H1 (cell line): ENCODE data around the gene HOGA1. TPM values are rescaled to one million over a fixed set of nuclear protein-coding genes. Genes with fewer than 3 reads are reported as not detected.

ENCODE experiments used
- CTCF ChIA-PET: fragments of 300-600 bp; sonication (Branson Sonifier 250); formaldehyde crosslinking; loops from one replicate; lab custom pipeline; 2021; ENCODE audit not compliant: partially characterized antibody; lab: Charles Lee
- POLR2A ChIA-PET: fragments of 300-600 bp; sonication (Branson Sonifier 250); formaldehyde crosslinking; loops from one replicate; lab custom pipeline; 2021; ENCODE audit warnings: inconsistent platforms; ENCODE audit not compliant: partially characterized antibody; lab: Charles Lee
- DNase-seq, 2 experiments: peaks; one replicate each; pipeline versions ENCODE4 v3.0.0 to v3.0.0-alpha.2; 2010 to 2022; ENCODE audit warnings: low spot score in 2 of 2, low read depth in 1 of 2, mixed read lengths in 1 of 2
- FAIRE-seq: peaks from 2 replicates; lab custom pipeline; 2011; peaks lifted over from hg19 to GRCh38; lab: Jason Lieb, UNC
- H2AFZ ChIP-seq: 2 replicates; pipeline ENCODE4 v1.8.1; 2012; ENCODE audit warnings: low read length, inconsistent platforms
- H2AK5ac ChIP-seq: 2 replicates; pipeline ENCODE4 v1.6.1; 2013; ENCODE audit warnings: low read depth, low read length
- H2BK120ac ChIP-seq: replicated peaks from 2 replicates; pipeline ENCODE3; 2013; ENCODE audit warnings: low read depth, low read length, inconsistent platforms
- H2BK12ac ChIP-seq: 2 replicates; pipeline ENCODE4 v1.6.1; 2013; ENCODE audit warnings: low read depth, low read length
- H2BK15ac ChIP-seq: 2 replicates; pipeline ENCODE4 v1.6.1; 2013; ENCODE audit warnings: low read length
- H2BK20ac ChIP-seq: 2 replicates; pipeline ENCODE4 v1.6.1; 2013; ENCODE audit warnings: low read length
- H2BK5ac ChIP-seq: 2 replicates; pipeline ENCODE4 v1.6.1; 2013; ENCODE audit warnings: low read depth, low read length
- H3K14ac ChIP-seq: 2 replicates; pipeline ENCODE4 v1.6.1; 2013; ENCODE audit warnings: inconsistent platforms; ENCODE audit not compliant: insufficient read length
- H3K18ac ChIP-seq: 2 replicates; pipeline ENCODE4 v1.6.1; 2013; ENCODE audit warnings: low read length; ENCODE audit errors: extremely low read depth
- H3K23ac ChIP-seq: 2 replicates; pipeline ENCODE4 v1.6.1; 2013; ENCODE audit warnings: inconsistent platforms; ENCODE audit not compliant: insufficient read length
- H3K23me2 ChIP-seq: 2 replicates; pipeline ENCODE4 v1.6.1; 2013; ENCODE audit warnings: low read depth, low read length
- H3K27ac ChIP-seq: 2 replicates; pipeline ENCODE4 v1.6.1; 2011; ENCODE audit warnings: low read depth, low read length, inconsistent platforms
- H3K27me3 ChIP-seq, 4 experiments: replicated peaks in 1 of 4; 1 replicate in 1 of 4; 2 replicates in 3 of 4; pipeline versions ENCODE4 v1.6.1 to v1.8.1; 2011 to 2013; ENCODE audit warnings: low read length in 3 of 4, mild to moderate bottlenecking in 3 of 4, inconsistent platforms in 2 of 4, mixed read lengths in 2 of 4, moderate library complexity in 1 of 4; ENCODE audit not compliant: control insufficient read depth in 3 of 4, insufficient read depth in 3 of 4; ENCODE audit errors: extremely low read depth in 1 of 4
- H3K36me3 ChIP-seq, 4 experiments: 2 replicates each; pipeline versions ENCODE4 v1.6.1 to v1.8.1; 2011 to 2013; ENCODE audit warnings: mild to moderate bottlenecking in 4 of 4, low read length in 3 of 4, moderate library complexity in 2 of 4, control low read depth in 1 of 4, inconsistent platforms in 1 of 4; ENCODE audit not compliant: insufficient read depth in 4 of 4, control insufficient read depth in 2 of 4
- H3K4ac ChIP-seq: replicated peaks from 2 replicates; pipeline ENCODE3; 2013; ENCODE audit warnings: low read length, low read depth, mixed read lengths, inconsistent platforms; ENCODE audit not compliant: insufficient read length
- H3K4me1 ChIP-seq, 4 experiments: replicated peaks in 1 of 4; 1 replicate in 1 of 4; 2 replicates in 3 of 4; pipeline versions ENCODE4 v1.6.1 to v1.8.1; 2011 to 2013; ENCODE audit warnings: low read length in 3 of 4, inconsistent platforms in 2 of 4, mixed read lengths in 1 of 4; ENCODE audit not compliant: insufficient read depth in 4 of 4, control insufficient read depth in 3 of 4
- H3K4me2 ChIP-seq, 2 experiments: 2 replicates each; pipeline versions ENCODE4 v1.6.1 to v1.8.1; 2011 to 2013; ENCODE audit warnings: low read depth in 2 of 2, low read length in 2 of 2, control low read depth in 1 of 2, inconsistent platforms in 1 of 2, mild to moderate bottlenecking in 1 of 2; ENCODE audit not compliant: insufficient read depth in 1 of 2
- H3K4me3 ChIP-seq, 4 experiments: fragments of 200-600, 300-600 bp in 1 of 4; sonication (generic), shearing (Covaris generic), sonication (Bioruptor Twin) in 1 of 4; 2 replicates each; pipeline versions ENCODE4 v1.5.1 to v1.8.1; 2011 to 2016; ENCODE audit warnings: low read length in 4 of 4, low read depth in 3 of 4, control low read depth in 2 of 4, inconsistent platforms in 2 of 4, mild to moderate bottlenecking in 2 of 4, mixed read lengths in 1 of 4, moderate library complexity in 1 of 4; ENCODE audit not compliant: insufficient read depth in 2 of 4; ENCODE audit errors: extremely low read depth in 1 of 4
- H3K56ac ChIP-seq: replicated peaks from 2 replicates; pipeline ENCODE3; 2013; ENCODE audit warnings: low read depth, mild to moderate bottlenecking, mixed read lengths, low read length, inconsistent platforms; ENCODE audit not compliant: insufficient read length
- H3K79me1 ChIP-seq: 2 replicates; pipeline ENCODE4 v1.6.1; 2013; ENCODE audit warnings: low read depth, low read length, control low read depth
- H3K79me2 ChIP-seq, 2 experiments: 2 replicates each; pipeline versions ENCODE4 v1.6.1 to v1.8.1; 2012 to 2013; ENCODE audit warnings: low read length in 2 of 2, mild to moderate bottlenecking in 2 of 2, inconsistent platforms in 1 of 2; ENCODE audit not compliant: insufficient read depth in 2 of 2, control insufficient read depth in 1 of 2
- H3K9ac ChIP-seq, 4 experiments: replicated peaks in 1 of 4; 1 replicate in 1 of 4; 2 replicates in 3 of 4; pipeline versions ENCODE4 v1.6.1 to v1.8.1; 2011 to 2013; ENCODE audit warnings: low read depth in 3 of 4, low read length in 3 of 4, control low read depth in 2 of 4, mild to moderate bottlenecking in 2 of 4, moderate library complexity in 2 of 4, inconsistent platforms in 1 of 4; ENCODE audit errors: extremely low read depth in 1 of 4
- H3K9me3 ChIP-seq, 2 experiments: 2 replicates each; pipeline versions ENCODE4 v1.6.1 to v1.8.1; 2012 to 2013; ENCODE audit warnings: mild to moderate bottlenecking in 2 of 2, moderate library complexity in 2 of 2, control low read depth in 1 of 2, inconsistent platforms in 1 of 2, low read depth in 1 of 2, low read length in 1 of 2, mixed read lengths in 1 of 2; ENCODE audit not compliant: insufficient read depth in 2 of 2
- H4K20me1 ChIP-seq, 2 experiments: replicated peaks in 1 of 2; 2 replicates each; pipeline versions ENCODE3 to v1.8.1; 2011 to 2013; ENCODE audit warnings: inconsistent platforms in 2 of 2, low read length in 2 of 2, mild to moderate bottlenecking in 1 of 2; ENCODE audit not compliant: insufficient read depth in 2 of 2, control insufficient read depth in 1 of 2
- H4K5ac ChIP-seq: 2 replicates; pipeline ENCODE4 v1.6.1; 2013; ENCODE audit warnings: low read length, low read depth, mixed read lengths, inconsistent platforms; ENCODE audit not compliant: insufficient read length
- H4K8ac ChIP-seq: 2 replicates; pipeline ENCODE4 v1.8.0; 2013; ENCODE audit warnings: mild to moderate bottlenecking, moderate library complexity, low read length, inconsistent platforms; ENCODE audit not compliant: insufficient read depth; ENCODE audit errors: extremely low read depth
- H4K91ac ChIP-seq: replicated peaks from 2 replicates; pipeline ENCODE3; 2013; ENCODE audit warnings: low read length, mixed read lengths, inconsistent platforms; ENCODE audit not compliant: insufficient read length
- CHD1 ChIP-seq: IDR thresholded peaks from 2 replicates; pipeline ENCODE4 v1.6.1; 2012; ENCODE audit warnings: low read depth, low read length, improper control_type of control experiment
- EP300 ChIP-seq, 2 experiments: IDR thresholded peaks; 1 replicate in 1 of 2; 2 replicates in 1 of 2; pipeline ENCODE4 v1.6.1; 2011 to 2012; ENCODE audit warnings: low read depth in 2 of 2, low read length in 2 of 2, mild to moderate bottlenecking in 2 of 2, borderline replicate concordance in 1 of 2, inconsistent platforms in 1 of 2, moderate library complexity in 1 of 2
- GABPA ChIP-seq: IDR thresholded peaks from 2 replicates; pipeline ENCODE4 v1.6.1; 2011; ENCODE audit warnings: mild to moderate bottlenecking, low read length, moderate library complexity, borderline replicate concordance; ENCODE audit not compliant: insufficient read depth
- GTF2F1 ChIP-seq: IDR thresholded peaks from 2 replicates; pipeline ENCODE4 v1.6.1; 2012; ENCODE audit warnings: low read depth, low read length, improper control_type of control experiment, borderline replicate concordance
- KDM5A ChIP-seq: fragments of 200-600 bp; IDR thresholded peaks from 2 replicates; pipeline ENCODE4 v1.7.1; 2012; ENCODE audit warnings: mild to moderate bottlenecking, low read length, inconsistent platforms, mixed read lengths
- NRF1 ChIP-seq: IDR thresholded peaks from 2 replicates; pipeline ENCODE4 v1.6.1; 2011; ENCODE audit warnings: mild to moderate bottlenecking, low read depth, low read length, improper control_type of control experiment
- POU5F1 ChIP-seq: IDR thresholded peaks from 2 replicates; pipeline ENCODE4 v1.6.1; 2011; ENCODE audit warnings: low read depth, mild to moderate bottlenecking, low read length, moderate library complexity
- TEAD4 ChIP-seq: IDR thresholded peaks from 2 replicates; pipeline ENCODE4 v1.6.1; 2012; ENCODE audit warnings: low read depth, low read length, inconsistent platforms, mixed read lengths
- WGBS, 2 experiments: shearing (Covaris generic) in 1 of 2; methylation state at CpG; one replicate each; pipeline versions ENCODE4 v1.1.6 to v1.1.7; 2013 to 2015; ENCODE audit warnings: low lambda C conversion rate in 2 of 2, mixed read lengths in 2 of 2, inconsistent platforms in 1 of 2, low coverage in 1 of 2, missing lambda C conversion rate in 1 of 2; ENCODE audit not compliant: insufficient replicate concordance in 2 of 2, insufficient coverage in 1 of 2, insufficient read length in 1 of 2; ENCODE audit errors: extremely low coverage in 1 of 2, missing lambda C conversion rate in 1 of 2; 5-methylcytosine and 5-hydroxymethylcytosine counted together
- polyA plus RNA-seq, 7 experiments: library from polyadenylated mRNA; depleted of rRNA in 3 of 7; stranded (reverse) in 5 of 7; unstranded in 2 of 7; fragments of >200 nt in 5 of 7; fragments of 200-250 nt in 2 of 7; gene quantifications; 1 replicate in 5 of 7; 2 replicates in 1 of 7; 4 replicates in 1 of 7; pipeline versions ENCODE4 v1.2.1 to v1.2.3, GENCODE V29; 2011 to 2013; ENCODE audit warnings: missing spikeins in 2 of 7, mixed read lengths in 2 of 7
- total RNA-seq: library from RNA; stranded (reverse); fragmentation: NEBNext Ultra II Directional; extraction: Animal tissue kit (Norgen Biotek cat#: 25700); gene quantifications from 2 replicates; pipeline ENCODE4 v1.2.1, GENCODE V29; 2021
- TF ChIP-seq, protein P1 (sequence below): IDR thresholded peaks from 2 replicates; pipeline ENCODE4 v1.6.1; 2011; ENCODE audit warnings: low read length, improper control_type of control experiment
- TF ChIP-seq, protein P2 (sequence below), 3 experiments: IDR thresholded peaks; 1 replicate in 2 of 3; 2 replicates in 1 of 3; pipeline versions ENCODE4 v1.5.1 to v1.6.1; 2011; ENCODE audit warnings: low read length in 3 of 3, mild to moderate bottlenecking in 3 of 3, inconsistent platforms in 2 of 3, low read depth in 1 of 3, moderate library complexity in 1 of 3; ENCODE audit not compliant: insufficient read depth in 1 of 3; ENCODE audit errors: control extremely low read depth in 1 of 3

HOGA1 gene
- total and polyA plus RNA-seq, 2 of the 8 experiments (the other 6 are each of a cell fraction or from before 2014, with no cell fraction given) = 0.28 to 1.00 TPM

DNA sequence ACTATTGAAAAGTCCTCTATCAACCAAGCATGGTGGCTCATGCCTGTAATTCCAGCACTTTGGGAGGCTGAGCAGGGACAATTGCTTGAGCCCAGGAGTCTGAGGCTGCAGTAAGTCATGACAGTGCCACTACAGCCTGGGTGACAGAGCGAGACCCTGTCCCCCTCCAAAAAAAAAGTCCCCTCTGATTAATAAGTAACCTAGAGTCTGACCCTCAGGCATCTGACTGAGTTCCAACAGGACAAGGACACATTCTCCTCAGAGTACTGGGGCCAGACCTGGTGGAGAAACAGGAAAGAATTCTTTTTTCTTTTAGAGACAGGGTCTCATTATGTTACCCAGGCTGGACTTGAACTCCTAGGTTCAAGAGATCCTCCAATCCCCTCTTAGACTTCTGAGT lies 39.1 kb downstream of the HOGA1 start:
- Histone ChIP-seq H3K27ac (no peak overlapping the region), H2BK15ac (no peak overlapping the region), H3K9me3 (no peaks in the 10 kb centered on the region), H3K27me3 (no peaks in the 10 kb centered on the region), H4K8ac (no peak overlapping the region), H2AK5ac (no peak overlapping the region), H2BK5ac (no peak overlapping the region), H3K4me3 (no peak overlapping the region), H3K79me1 (no peaks in the 10 kb centered on the region), H2AFZ (no peak overlapping the region), H4K5ac (no peak overlapping the region), H4K20me1 (peaks cover 0 to 2% of the 10 kb centered on the region in 2 experiments), H3K56ac (no peak overlapping the region), H3K79me2 (no peaks in the 10 kb centered on the region), H3K23ac (no peak overlapping the region), H4K91ac (no peak overlapping the region), H3K4me2 (no peak overlapping the region), H2BK20ac (no peak overlapping the region), H2BK120ac (no peak overlapping the region), H3K36me3 (no peaks in the 10 kb centered on the region), H3K23me2 (no peaks in the 10 kb centered on the region), H2BK12ac (no peak overlapping the region), H3K9ac (no peak overlapping the region), H3K4ac (no peak overlapping the region), H3K4me1 (no peaks in the 10 kb centered on the region), H3K18ac (no peak overlapping the region), H3K14ac (no peak overlapping the region)
- DNase-seq (no peak), FAIRE-seq (no peak)
- POLR2A ChIA-PET = interaction anchor here (1.1 kb wide), 1 partner anchor 189 kb away, joined by 3 read pairs; no protein-coding TSS in a partner anchor
- 85% methylated on average over 1 of the region's 1 CpG; no CpG with 5 or more reads in 1 of the 2 experiments for WGBS, 2 experiments
- CTCF ChIA-PET = interaction anchor here (0.7 to 2.0 kb wide), 6 partner anchors 10 to 159 kb away, joined by 3 to 7 read pairs (median 4); partner anchors contain the start of gene ANKRD2
- TF ChIP-seq KDM5A = no peak
- no peak for TF ChIP-seq GTF2F1
- no peak for TF ChIP-seq GABPA
- no peak for TF ChIP-seq POU5F1
- TF ChIP-seq, protein P1, sequence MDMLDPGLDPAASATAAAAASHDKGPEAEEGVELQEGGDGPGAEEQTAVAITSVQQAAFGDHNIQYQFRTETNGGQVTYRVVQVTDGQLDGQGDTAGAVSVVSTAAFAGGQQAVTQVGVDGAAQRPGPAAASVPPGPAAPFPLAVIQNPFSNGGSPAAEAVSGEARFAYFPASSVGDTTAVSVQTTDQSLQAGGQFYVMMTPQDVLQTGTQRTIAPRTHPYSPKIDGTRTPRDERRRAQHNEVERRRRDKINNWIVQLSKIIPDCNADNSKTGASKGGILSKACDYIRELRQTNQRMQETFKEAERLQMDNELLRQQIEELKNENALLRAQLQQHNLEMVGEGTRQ = no peak
- TF ChIP-seq TEAD4 = no peak
- TF ChIP-seq CHD1 = no peak
- TF ChIP-seq NRF1 = no peak
- TF ChIP-seq EP300 (IDR thresholded peaks at IDR 0.05; ENCODE audit: borderline replicate concordance in 1 of 2, low read depth in 2 of 2, low read length in 2 of 2) = no peak
- TF ChIP-seq, protein P2, sequence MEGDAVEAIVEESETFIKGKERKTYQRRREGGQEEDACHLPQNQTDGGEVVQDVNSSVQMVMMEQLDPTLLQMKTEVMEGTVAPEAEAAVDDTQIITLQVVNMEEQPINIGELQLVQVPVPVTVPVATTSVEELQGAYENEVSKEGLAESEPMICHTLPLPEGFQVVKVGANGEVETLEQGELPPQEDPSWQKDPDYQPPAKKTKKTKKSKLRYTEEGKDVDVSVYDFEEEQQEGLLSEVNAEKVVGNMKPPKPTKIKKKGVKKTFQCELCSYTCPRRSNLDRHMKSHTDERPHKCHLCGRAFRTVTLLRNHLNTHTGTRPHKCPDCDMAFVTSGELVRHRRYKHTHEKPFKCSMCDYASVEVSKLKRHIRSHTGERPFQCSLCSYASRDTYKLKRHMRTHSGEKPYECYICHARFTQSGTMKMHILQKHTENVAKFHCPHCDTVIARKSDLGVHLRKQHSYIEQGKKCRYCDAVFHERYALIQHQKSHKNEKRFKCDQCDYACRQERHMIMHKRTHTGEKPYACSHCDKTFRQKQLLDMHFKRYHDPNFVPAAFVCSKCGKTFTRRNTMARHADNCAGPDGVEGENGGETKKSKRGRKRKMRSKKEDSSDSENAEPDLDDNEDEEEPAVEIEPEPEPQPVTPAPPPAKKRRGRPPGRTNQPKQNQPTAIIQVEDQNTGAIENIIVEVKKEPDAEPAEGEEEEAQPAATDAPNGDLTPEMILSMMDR (IDR thresholded peaks at IDR 0.05; ENCODE audit: control extremely low read depth in 1 of 3, insufficient read depth in 1 of 3, low read depth in 1 of 3, low read length in 3 of 3) = no peak
